K562 (cell line): ENCODE results near the gene GOT1. TPM values are rescaled to one million over a fixed set of nuclear protein-coding genes. Genes with fewer than 3 reads are reported as not detected.

ENCODE experiments used
- ATAC-seq: fragments of 200-7000 bp; cut with Tn5 transposase; 3 replicates; pipeline ENCODE4 v1.9.1; 2020; ENCODE audit warnings: moderate library complexity
- BruUV-seq: library from RNA; stranded (reverse); fragments of 400-500 nt; replicated peaks from 2 replicates; lab custom pipeline; 2021; lab: Mats Ljungman, UMichigan
- CTCF ChIA-PET: fragments of 300-600 bp; formaldehyde crosslinking; extraction: SDS; loops from one replicate; lab custom pipeline; 2021; ENCODE audit warnings: low intra/inter-chr PET ratio; lab: Yijun Ruan, JAX
- POLR2A ChIA-PET: fragments of 300-600, 350-650 bp; sonication (Branson Sonifier 250); formaldehyde crosslinking; extraction: SDS; loops from one replicate; lab custom pipeline; 2021; ENCODE audit warnings: antibody characterized with exemption, inconsistent platforms; lab: Yijun Ruan, JAX
- DNase-seq, 4 experiments: peaks; one replicate each; pipeline versions ENCODE4 v3.0.0 to v3.0.0-alpha.2; 2011 to 2018; ENCODE audit warnings: low spot score in 3 of 4, mixed read lengths in 3 of 4; ENCODE audit errors: extremely low read depth in 1 of 4
- FAIRE-seq: peaks from 2 replicates; lab custom pipeline; 2011; peaks lifted over from hg19 to GRCh38; lab: Jason Lieb, UNC
- H2AFZ ChIP-seq: 2 replicates; pipeline ENCODE4 v1.6.0; 2011; ENCODE audit warnings: low read depth, low read length, control low read depth, inconsistent platforms
- H3K27ac ChIP-seq: fragments of 200-600 bp; 3 replicates; pipeline ENCODE4 v1.8.0; 2011; ENCODE audit warnings: low read depth, mild to moderate bottlenecking, control low read depth, inconsistent platforms, low read length, moderate library complexity, mixed read lengths; ENCODE audit errors: extremely low read depth
- H3K27me3 ChIP-seq, 2 experiments: fragments of 300-600 bp in 1 of 2; 2 replicates in 1 of 2; 3 replicates in 1 of 2; pipeline versions ENCODE4 v1.6.0 to v1.8.0; 2011; ENCODE audit warnings: inconsistent platforms in 2 of 2, low read length in 2 of 2, mild to moderate bottlenecking in 1 of 2, mixed read lengths in 1 of 2, moderate library complexity in 1 of 2; ENCODE audit not compliant: control insufficient read depth in 2 of 2, insufficient read depth in 2 of 2
- H3K36me3 ChIP-seq: fragments of 300-600 bp; 3 replicates; pipeline ENCODE4 v1.8.0; 2011; ENCODE audit warnings: mild to moderate bottlenecking, low read length, inconsistent platforms; ENCODE audit not compliant: control insufficient read depth, insufficient read depth
- H3K4me1 ChIP-seq, 2 experiments: fragments of 200-600 bp in 1 of 2; replicated peaks in 1 of 2; 2 replicates in 1 of 2; 3 replicates in 1 of 2; pipeline versions ENCODE4 v1.5.1 to v1.8.0; 2011; ENCODE audit warnings: inconsistent platforms in 2 of 2, low read length in 2 of 2, mild to moderate bottlenecking in 1 of 2, mixed read lengths in 1 of 2, moderate library complexity in 1 of 2; ENCODE audit not compliant: control insufficient read depth in 2 of 2, insufficient read depth in 2 of 2
- H3K4me2 ChIP-seq: 2 replicates; pipeline ENCODE4 v1.6.1; 2011; ENCODE audit warnings: low read length, control low read depth, inconsistent platforms, mixed read lengths; ENCODE audit not compliant: insufficient read depth
- H3K4me3 ChIP-seq: fragments of 200-600 bp; sonication (generic), shearing (Covaris generic); 2 replicates; pipeline ENCODE4 v1.5.1; 2016; ENCODE audit warnings: control low read depth, inconsistent platforms
- H3K79me2 ChIP-seq: fragments of 200-600 bp; 3 replicates; pipeline ENCODE4 v1.8.0; 2011; ENCODE audit warnings: low read length, inconsistent platforms; ENCODE audit not compliant: control insufficient read depth, insufficient read depth
- H3K9ac ChIP-seq, 2 experiments: 2 replicates each; pipeline versions ENCODE4 v1.6.0 to v1.6.1; 2011; ENCODE audit warnings: low read depth in 2 of 2, low read length in 2 of 2, control low read depth in 1 of 2, inconsistent platforms in 1 of 2, mild to moderate bottlenecking in 1 of 2, mixed read lengths in 1 of 2; ENCODE audit not compliant: insufficient read depth in 1 of 2
- H3K9me1 ChIP-seq: one replicate; pipeline ENCODE4 v1.6.0; 2011; ENCODE audit warnings: inconsistent platforms, mild to moderate bottlenecking, low read length, moderate library complexity; ENCODE audit not compliant: control insufficient read depth, insufficient read depth
- H3K9me3 ChIP-seq: replicated peaks from 2 replicates; pipeline ENCODE4 v1.5.1; 2011; ENCODE audit warnings: low read depth, low read length, inconsistent platforms; ENCODE audit not compliant: control insufficient read depth, insufficient read depth
- H4K20me1 ChIP-seq: replicated peaks from 2 replicates; pipeline ENCODE4 v1.6.1; 2011; ENCODE audit warnings: low read length, inconsistent platforms, mixed read lengths; ENCODE audit not compliant: control insufficient read depth, insufficient read depth
- FOXK2 ChIP-seq, 2 experiments: fragments of 450-650 bp; IDR thresholded peaks in 1 of 2; conservative IDR thresholded peaks in 1 of 2; 2 replicates each; pipeline ENCODE4 v1.6.1; 2016; ENCODE audit warnings: low read depth in 2 of 2, mild to moderate bottlenecking in 1 of 2
- GABPB2 ChIP-seq: fragments of 250-450 bp; sonication (Bioruptor Pico); conservative IDR thresholded peaks from 2 replicates; pipeline ENCODE4 v1.5.1; 2021; ENCODE audit warnings: mild to moderate bottlenecking
- MCM5 ChIP-seq: fragments of 450-650 bp; IDR thresholded peaks from 2 replicates; pipeline ENCODE4 v1.6.1; 2016; ENCODE audit warnings: low read depth
- SAFB ChIP-seq: fragments of 200-400 bp; formaldehyde crosslinking; IDR thresholded peaks from 2 replicates; pipeline ENCODE4 v1.6.1; 2017; ENCODE audit warnings: low read depth, low read length, borderline replicate concordance
- ZNF644 ChIP-seq: fragments of 200-800 bp; sonication (Bioruptor generic); IDR thresholded peaks from 2 replicates; pipeline ENCODE4 v1.6.1; 2016; ENCODE audit warnings: low read depth, missing genetic modification characterization, missing compliant biosample characterization
- WGBS: fragments of 100-300 bp; shearing (Covaris generic); methylation state at CpG from one replicate; pipeline ENCODE4 v1.1.6; 2016; ENCODE audit warnings: low coverage, mixed read lengths; ENCODE audit not compliant: insufficient coverage; ENCODE audit errors: missing lambda C conversion rate; 5-methylcytosine and 5-hydroxymethylcytosine counted together
- in situ Hi-C: fragments of 300-500 bp; cut with MboI; formaldehyde crosslinking; loops from 4 replicates; pipeline ENCODE4 v1.15.0; 2018; ENCODE audit warnings: inconsistent platforms, mixed read lengths
- intact Hi-C: fragments of 100-400 bp; cut with micrococcal nuclease; formaldehyde crosslinking; loops from 2 replicates; pipeline ENCODE4 v1.14.2; 2022
- polyA plus RNA-seq, 8 experiments: library from polyadenylated mRNA; depleted of rRNA in 4 of 8; stranded (reverse) in 5 of 8; unstranded in 3 of 8; fragments of >200 nt; fragmentation: Nextera tagmentation in 2 of 8; fragmentation: Illumina TruSeq in 1 of 8; extraction: Ambion mirVana in 2 of 8; extraction: Trizol in 1 of 8; gene quantifications; 2 replicates each; pipeline versions ENCODE4 v1.2.1 to v1.2.3, GENCODE V29; 2011 to 2014; ENCODE audit warnings: inconsistent platforms in 1 of 8, missing spikeins in 1 of 8
- total RNA-seq, 7 experiments: library from RNA; depleted of rRNA in 6 of 7; stranded (reverse); fragments of >200 nt in 6 of 7; fragmentation: Illumina TruSeq in 2 of 7; extraction: Trizol in 2 of 7; gene quantifications; 2 replicates each; pipeline versions ENCODE4 v1.2.1 to v1.2.3, GENCODE V29; 2011 to 2021; ENCODE audit warnings: low replicate concordance in 1 of 7
- TF ChIP-seq, protein P1 (sequence below): sonication (generic); formaldehyde crosslinking; IDR thresholded peaks from 2 replicates; pipeline ENCODE4 v1.9.0; 2022; ENCODE audit warnings: mild to moderate bottlenecking, missing genetic modification reagents
- TF ChIP-seq, protein P2 (sequence below), 2 experiments: IDR thresholded peaks in 1 of 2; conservative IDR thresholded peaks in 1 of 2; 2 replicates each; pipeline ENCODE4 v1.6.1; 2016; ENCODE audit warnings: low read depth in 2 of 2, mild to moderate bottlenecking in 1 of 2, missing compliant biosample characterization in 1 of 2, missing genetic modification characterization in 1 of 2, moderate library complexity in 1 of 2
- TF ChIP-seq, protein P3 (sequence below): fragments of 450-650 bp; conservative IDR thresholded peaks from 2 replicates; pipeline ENCODE4 v1.6.1; 2016; ENCODE audit warnings: missing genetic modification characterization, low read depth, mild to moderate bottlenecking, missing compliant biosample characterization, moderate library complexity
- TF ChIP-seq, protein P4 (sequence below), 2 experiments: fragments of 450-650 bp in 1 of 2; sonication (generic) in 1 of 2; formaldehyde crosslinking in 1 of 2; IDR thresholded peaks in 1 of 2; conservative IDR thresholded peaks in 1 of 2; 2 replicates each; pipeline versions ENCODE4 v1.6.1 to v1.8.1; 2016 to 2023; ENCODE audit warnings: mild to moderate bottlenecking in 2 of 2, moderate library complexity in 2 of 2, inconsistent platforms in 1 of 2, missing genetic modification reagents in 1 of 2
- TF ChIP-seq, protein P5 (sequence below): fragments of 250-450 bp; sonication (Bioruptor Pico); IDR thresholded peaks from 2 replicates; pipeline ENCODE4 v1.8.0; 2022; ENCODE audit warnings: inconsistent platforms, mild to moderate bottlenecking, moderate library complexity, borderline replicate concordance

The GOT1 gene
- total and polyA plus RNA-seq, 9 of the 15 experiments (the other 6 are each of a cell fraction or from before 2014, with no cell fraction given) = 55.7 to 166 (median 75.4) TPM

DNA sequence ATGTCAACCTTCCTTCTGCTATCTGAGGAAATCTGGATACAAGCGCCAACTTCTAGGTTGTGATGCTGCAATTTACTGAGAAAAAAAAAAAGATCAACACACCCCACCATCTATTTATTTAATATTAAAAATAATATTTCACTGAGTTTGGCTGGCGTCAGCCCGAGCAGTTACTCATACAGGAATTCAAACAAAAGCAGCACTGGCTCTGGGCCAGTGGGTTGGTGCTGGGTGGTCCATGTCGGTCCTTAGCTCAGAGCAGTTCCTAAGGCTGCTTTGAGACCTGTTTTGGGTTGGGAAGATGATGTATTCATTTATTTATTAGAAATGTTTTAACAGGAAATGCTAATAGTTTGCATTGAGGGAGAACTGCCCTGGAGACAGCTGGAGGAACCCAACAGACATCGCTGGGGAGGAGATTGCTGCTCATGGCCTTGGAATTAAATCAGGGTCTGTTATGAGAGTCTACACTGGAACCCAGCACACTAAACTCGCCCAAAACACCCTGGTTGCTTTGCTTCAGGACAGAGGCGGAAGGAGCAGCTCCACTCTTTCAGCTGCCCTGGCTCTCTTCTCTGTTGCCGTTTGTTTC lies 36.3 kb upstream of the GOT1 start:
- no TSS peak for BruUV-seq
- Histone ChIP-seq H3K79me2 (no peaks in the 10 kb centered on the region), H3K9me3 (no peaks in the 10 kb centered on the region), H2AFZ (no peak overlapping the region), H3K27ac (no peak overlapping the region), H3K27me3 (peaks cover 2 to 7% of the 10 kb centered on the region in 2 experiments; a peak in 3 of 5 replicates), H3K9me1 (no peaks in the 10 kb centered on the region), H3K4me3 (no peak overlapping the region), H3K9ac (no peak overlapping the region), H3K36me3 (no peaks in the 10 kb centered on the region), H3K4me1 (no peaks in the 10 kb centered on the region), H4K20me1 (no peaks in the 10 kb centered on the region), H3K4me2 (no peak overlapping the region)
- no peak for DNase-seq
- ATAC-seq = no peak
- in situ Hi-C loops (no loop called here), intact Hi-C loops (no loop called here)
- CTCF ChIA-PET = no interaction called here
- whole genome bisulfite sequencing = 0% methylated on average over 8 of the region's 8 CpGs
- POLR2A ChIA-PET = no interaction called here
- FAIRE-seq = no peak
- TF ChIP-seq, protein P1, sequence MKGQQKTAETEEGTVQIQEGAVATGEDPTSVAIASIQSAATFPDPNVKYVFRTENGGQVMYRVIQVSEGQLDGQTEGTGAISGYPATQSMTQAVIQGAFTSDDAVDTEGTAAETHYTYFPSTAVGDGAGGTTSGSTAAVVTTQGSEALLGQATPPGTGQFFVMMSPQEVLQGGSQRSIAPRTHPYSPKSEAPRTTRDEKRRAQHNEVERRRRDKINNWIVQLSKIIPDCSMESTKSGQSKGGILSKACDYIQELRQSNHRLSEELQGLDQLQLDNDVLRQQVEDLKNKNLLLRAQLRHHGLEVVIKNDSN = no peak
- TF ChIP-seq GABPB2 (CRISPR knock-in tag) (no peak), FOXK2 (conservative IDR thresholded peaks at IDR 0.05 in 1 of 2, IDR thresholded peaks at IDR 0.05 in 1 of 2; ENCODE audit: low read depth in 2 of 2) (no peak), MCM5 (no peak), SAFB (no peak), ZNF644 (no peak)
- TF ChIP-seq, protein P2, sequence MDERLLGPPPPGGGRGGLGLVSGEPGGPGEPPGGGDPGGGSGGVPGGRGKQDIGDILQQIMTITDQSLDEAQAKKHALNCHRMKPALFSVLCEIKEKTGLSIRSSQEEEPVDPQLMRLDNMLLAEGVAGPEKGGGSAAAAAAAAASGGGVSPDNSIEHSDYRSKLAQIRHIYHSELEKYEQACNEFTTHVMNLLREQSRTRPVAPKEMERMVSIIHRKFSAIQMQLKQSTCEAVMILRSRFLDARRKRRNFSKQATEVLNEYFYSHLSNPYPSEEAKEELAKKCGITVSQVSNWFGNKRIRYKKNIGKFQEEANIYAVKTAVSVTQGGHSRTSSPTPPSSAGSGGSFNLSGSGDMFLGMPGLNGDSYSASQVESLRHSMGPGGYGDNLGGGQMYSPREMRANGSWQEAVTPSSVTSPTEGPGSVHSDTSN (CRISPR knock-in tag; IDR thresholded peaks at IDR 0.05; ENCODE audit: low read depth) = no peak
- TF ChIP-seq, protein P2 (tag; conservative IDR thresholded peaks at IDR 0.05; ENCODE audit: low read depth) = no peak
- TF ChIP-seq, protein P3, sequence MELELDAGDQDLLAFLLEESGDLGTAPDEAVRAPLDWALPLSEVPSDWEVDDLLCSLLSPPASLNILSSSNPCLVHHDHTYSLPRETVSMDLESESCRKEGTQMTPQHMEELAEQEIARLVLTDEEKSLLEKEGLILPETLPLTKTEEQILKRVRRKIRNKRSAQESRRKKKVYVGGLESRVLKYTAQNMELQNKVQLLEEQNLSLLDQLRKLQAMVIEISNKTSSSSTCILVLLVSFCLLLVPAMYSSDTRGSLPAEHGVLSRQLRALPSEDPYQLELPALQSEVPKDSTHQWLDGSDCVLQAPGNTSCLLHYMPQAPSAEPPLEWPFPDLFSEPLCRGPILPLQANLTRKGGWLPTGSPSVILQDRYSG (tag) = no peak
- TF ChIP-seq, protein P4, sequence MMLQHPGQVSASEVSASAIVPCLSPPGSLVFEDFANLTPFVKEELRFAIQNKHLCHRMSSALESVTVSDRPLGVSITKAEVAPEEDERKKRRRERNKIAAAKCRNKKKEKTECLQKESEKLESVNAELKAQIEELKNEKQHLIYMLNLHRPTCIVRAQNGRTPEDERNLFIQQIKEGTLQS (IDR thresholded peaks at IDR 0.05) = no peak
- TF ChIP-seq, protein P4 (CRISPR knock-in tag; conservative IDR thresholded peaks at IDR 0.05) = no peak
- TF ChIP-seq, protein P5, sequence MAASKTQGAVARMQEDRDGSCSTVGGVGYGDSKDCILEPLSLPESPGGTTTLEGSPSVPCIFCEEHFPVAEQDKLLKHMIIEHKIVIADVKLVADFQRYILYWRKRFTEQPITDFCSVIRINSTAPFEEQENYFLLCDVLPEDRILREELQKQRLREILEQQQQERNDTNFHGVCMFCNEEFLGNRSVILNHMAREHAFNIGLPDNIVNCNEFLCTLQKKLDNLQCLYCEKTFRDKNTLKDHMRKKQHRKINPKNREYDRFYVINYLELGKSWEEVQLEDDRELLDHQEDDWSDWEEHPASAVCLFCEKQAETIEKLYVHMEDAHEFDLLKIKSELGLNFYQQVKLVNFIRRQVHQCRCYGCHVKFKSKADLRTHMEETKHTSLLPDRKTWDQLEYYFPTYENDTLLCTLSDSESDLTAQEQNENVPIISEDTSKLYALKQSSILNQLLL (CRISPR knock-in tag) = no peak
